ENCODE measurements around the gene ANKRD13D. TPM values are rescaled to one million over a fixed set of nuclear protein-coding genes. Genes with fewer than 3 reads are reported as not detected.

ANKRD13D gene
- total RNA-seq, 2 donors from 2014 or later: 56.6 to 58.6 TPM

DNA sequence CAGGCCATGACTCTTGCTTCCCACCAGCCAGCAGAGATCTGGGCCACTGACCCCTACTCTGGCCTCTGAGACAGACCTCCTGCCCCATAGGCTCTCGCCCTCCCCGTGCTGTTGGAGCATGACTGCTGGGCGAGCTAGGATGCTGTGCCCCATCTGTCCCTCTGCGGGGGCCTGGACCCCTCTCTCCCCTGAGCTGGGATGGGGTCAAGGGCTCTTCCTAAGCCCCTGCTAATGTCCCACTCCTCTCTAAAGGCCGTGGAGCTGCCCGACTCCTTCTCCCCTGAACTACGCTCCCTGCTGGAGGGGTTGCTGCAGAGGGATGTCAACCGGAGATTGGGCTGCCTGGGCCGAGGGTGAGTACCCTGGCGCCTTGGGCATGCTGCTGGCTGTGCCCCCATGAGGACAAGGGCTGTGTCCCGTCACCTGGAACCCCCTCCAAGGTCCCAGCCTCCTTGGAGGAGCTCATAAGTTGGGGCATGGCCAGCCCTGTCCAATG lies 6.2 kb upstream of the ANKRD13D start:
- Histone ChIP-seq H3K36me3 (ENCODE audit: control insufficient read depth, insufficient read depth, low read length) (peaks cover 25% of the 10 kb centered on the region), H3K27me3 (ENCODE audit: control insufficient read depth, insufficient read depth, low read length, poor library complexity, severe bottlenecking) (no peaks in the 10 kb centered on the region), H3K9me3 (ENCODE audit: control insufficient read depth, low read length) (no peaks in the 10 kb centered on the region), H3K9ac (ENCODE audit: extremely low read depth, low read length, poor library complexity, severe bottlenecking) (no peak overlapping the region), H3K27ac (ENCODE audit: low read depth, low read length) (no peak overlapping the region), H3K4me1 (ENCODE audit: control insufficient read depth, insufficient read depth, low read length) (no peaks in the 10 kb centered on the region), H3K4me3 (ENCODE audit: low read length) (no peak overlapping the region)
- H3K27ac Mint-ChIP-seq: no peak overlapping the region
- DNase-seq: no peak
- H3K27me3 Mint-ChIP-seq (ENCODE audit: insufficient read depth): no peaks in the 10 kb centered on the region
- H3K4me1 Mint-ChIP-seq: peaks cover 9% of the 10 kb centered on the region
- 93 to 100% methylated on average over 9 to 11 of the region's 11 CpGs for WGBS, 2 experiments (ENCODE audit: insufficient coverage in 1 of 2, insufficient read length in 1 of 2)
- H3K9me3 Mint-ChIP-seq: no peaks in the 10 kb centered on the region
- H3K4me3 Mint-ChIP-seq: no peak overlapping the region
- peaks cover 44% of the 10 kb centered on the region for H3K36me3 Mint-ChIP-seq (ENCODE audit: low read depth)
- TF ChIP-seq, protein P1, sequence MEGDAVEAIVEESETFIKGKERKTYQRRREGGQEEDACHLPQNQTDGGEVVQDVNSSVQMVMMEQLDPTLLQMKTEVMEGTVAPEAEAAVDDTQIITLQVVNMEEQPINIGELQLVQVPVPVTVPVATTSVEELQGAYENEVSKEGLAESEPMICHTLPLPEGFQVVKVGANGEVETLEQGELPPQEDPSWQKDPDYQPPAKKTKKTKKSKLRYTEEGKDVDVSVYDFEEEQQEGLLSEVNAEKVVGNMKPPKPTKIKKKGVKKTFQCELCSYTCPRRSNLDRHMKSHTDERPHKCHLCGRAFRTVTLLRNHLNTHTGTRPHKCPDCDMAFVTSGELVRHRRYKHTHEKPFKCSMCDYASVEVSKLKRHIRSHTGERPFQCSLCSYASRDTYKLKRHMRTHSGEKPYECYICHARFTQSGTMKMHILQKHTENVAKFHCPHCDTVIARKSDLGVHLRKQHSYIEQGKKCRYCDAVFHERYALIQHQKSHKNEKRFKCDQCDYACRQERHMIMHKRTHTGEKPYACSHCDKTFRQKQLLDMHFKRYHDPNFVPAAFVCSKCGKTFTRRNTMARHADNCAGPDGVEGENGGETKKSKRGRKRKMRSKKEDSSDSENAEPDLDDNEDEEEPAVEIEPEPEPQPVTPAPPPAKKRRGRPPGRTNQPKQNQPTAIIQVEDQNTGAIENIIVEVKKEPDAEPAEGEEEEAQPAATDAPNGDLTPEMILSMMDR (conservative IDR thresholded peaks at IDR 0.05): no peak

DNA sequence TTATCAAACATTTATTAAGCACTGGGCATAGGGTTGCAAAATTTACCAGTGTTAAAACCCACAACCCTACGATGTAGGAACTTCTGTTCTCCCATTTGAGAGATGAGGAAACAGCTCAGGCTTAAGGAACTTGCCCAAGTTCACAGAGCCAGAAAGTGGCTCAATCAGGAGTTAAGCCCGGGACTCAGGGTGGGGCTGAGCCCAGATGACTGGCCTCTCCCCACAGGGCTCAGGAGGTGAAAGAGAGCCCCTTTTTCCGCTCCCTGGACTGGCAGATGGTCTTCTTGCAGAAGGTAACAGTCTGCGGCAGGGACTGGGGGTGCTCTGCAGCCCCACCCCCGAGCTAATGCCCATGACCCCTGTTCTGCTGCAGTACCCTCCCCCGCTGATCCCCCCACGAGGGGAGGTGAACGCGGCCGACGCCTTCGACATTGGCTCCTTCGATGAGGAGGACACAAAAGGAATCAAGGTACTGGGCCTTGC lies 5.6 kb upstream of the ANKRD13D start:
- H3K27me3 Mint-ChIP-seq (ENCODE audit: insufficient read depth): no peaks in the 10 kb centered on the region
- peaks cover 44% of the 10 kb centered on the region for H3K36me3 Mint-ChIP-seq (ENCODE audit: low read depth)
- Histone ChIP-seq H3K27ac (ENCODE audit: low read depth, low read length) (no peak overlapping the region), H3K36me3 (ENCODE audit: control insufficient read depth, insufficient read depth, low read length) (peaks cover 25% of the 10 kb centered on the region), H3K4me1 (ENCODE audit: control insufficient read depth, insufficient read depth, low read length) (no peaks in the 10 kb centered on the region), H3K9ac (ENCODE audit: extremely low read depth, low read length, poor library complexity, severe bottlenecking) (no peak overlapping the region), H3K27me3 (ENCODE audit: control insufficient read depth, insufficient read depth, low read length, poor library complexity, severe bottlenecking) (no peaks in the 10 kb centered on the region), H3K4me3 (ENCODE audit: low read length) (no peak overlapping the region), H3K9me3 (ENCODE audit: control insufficient read depth, low read length) (no peaks in the 10 kb centered on the region)
- H3K4me3 Mint-ChIP-seq: no peak overlapping the region
- WGBS, 2 experiments (ENCODE audit: insufficient coverage in 1 of 2, insufficient read length in 1 of 2): 93 to 97% methylated on average over 11 to 13 of the region's 13 CpGs
- TF ChIP-seq, protein P1 (conservative IDR thresholded peaks at IDR 0.05): no peak
- DNase-seq: no peak
- peaks cover 10% of the 10 kb centered on the region for H3K4me1 Mint-ChIP-seq
- no peaks in the 10 kb centered on the region for H3K9me3 Mint-ChIP-seq
- no peak overlapping the region for H3K27ac Mint-ChIP-seq

DNA sequence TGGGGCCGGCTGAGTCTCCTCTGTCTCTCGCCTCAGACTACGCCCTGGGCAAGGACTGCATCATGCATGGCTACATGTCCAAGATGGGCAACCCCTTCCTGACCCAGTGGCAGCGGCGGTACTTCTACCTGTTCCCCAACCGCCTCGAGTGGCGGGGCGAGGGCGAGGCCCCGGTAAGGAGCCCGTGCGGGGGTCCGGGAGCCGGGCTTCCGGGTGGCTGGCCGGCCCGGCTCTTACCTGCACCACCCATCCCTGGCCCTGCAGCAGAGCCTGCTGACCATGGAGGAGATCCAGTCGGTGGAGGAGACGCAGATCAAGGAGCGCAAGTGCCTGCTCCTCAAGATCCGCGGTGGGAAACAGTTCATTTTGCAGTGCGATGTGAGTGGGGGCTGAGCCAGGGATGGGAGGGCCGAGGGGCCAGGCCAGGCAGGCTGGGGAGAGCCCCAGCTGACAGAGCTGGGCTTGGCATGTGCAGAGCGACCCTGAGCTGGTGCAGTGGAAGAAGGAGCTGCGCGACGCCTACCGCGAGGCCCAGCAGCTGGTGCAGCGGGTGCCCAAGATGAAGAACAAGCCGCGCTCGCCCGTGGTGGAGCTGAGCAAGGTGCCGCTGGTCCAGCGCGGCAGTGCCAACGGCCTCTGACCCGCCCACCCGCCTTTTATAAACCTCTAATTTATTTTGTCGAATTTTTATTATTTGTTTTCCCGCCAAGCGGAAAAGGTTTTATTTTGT lies 4.1 kb upstream of the ANKRD13D start:
- DNase-seq: no peak
- H3K36me3 Mint-ChIP-seq (ENCODE audit: low read depth): peaks cover 36% of the 10 kb centered on the region
- no peaks in the 10 kb centered on the region for H3K27me3 Mint-ChIP-seq (ENCODE audit: insufficient read depth)
- no peak overlapping the region for H3K4me3 Mint-ChIP-seq
- Histone ChIP-seq H3K4me1 (ENCODE audit: control insufficient read depth, insufficient read depth, low read length) (no peaks in the 10 kb centered on the region), H3K9ac (ENCODE audit: extremely low read depth, low read length, poor library complexity, severe bottlenecking) (no peak overlapping the region), H3K36me3 (ENCODE audit: control insufficient read depth, insufficient read depth, low read length) (peaks cover 19% of the 10 kb centered on the region), H3K27ac (ENCODE audit: low read depth, low read length) (no peak overlapping the region), H3K9me3 (ENCODE audit: control insufficient read depth, low read length) (no peaks in the 10 kb centered on the region), H3K4me3 (ENCODE audit: low read length) (no peak overlapping the region), H3K27me3 (ENCODE audit: control insufficient read depth, insufficient read depth, low read length, poor library complexity, severe bottlenecking) (no peaks in the 10 kb centered on the region)
- no peaks in the 10 kb centered on the region for H3K9me3 Mint-ChIP-seq
- 91 to 97% methylated on average over 32 to 45 of the region's 45 CpGs for WGBS, 2 experiments (ENCODE audit: insufficient coverage in 1 of 2, insufficient read length in 1 of 2)
- TF ChIP-seq, protein P1 (conservative IDR thresholded peaks at IDR 0.05): no peak
- H3K27ac Mint-ChIP-seq: no peak overlapping the region
- peaks cover 10% of the 10 kb centered on the region for H3K4me1 Mint-ChIP-seq

Data from endodermal cell (in vitro differentiated cells).